HEK293 (cell line): ENCODE measurements around the gene ACVR1.

ENCODE experiments used
- CTCF ChIA-PET: fragments of 350-600 bp; formaldehyde crosslinking; extraction: SDS; loops from one replicate; lab custom pipeline; 2021; ENCODE audit warnings: antibody characterized with exemption; lab: Yijun Ruan, JAX
- POLR2A ChIA-PET: fragments of 300-600 bp; formaldehyde crosslinking; extraction: SDS; loops from one replicate; lab custom pipeline; 2020; ENCODE audit warnings: antibody characterized with exemption, inconsistent platforms; lab: Yijun Ruan, JAX
- H3K27ac ChIP-seq: fragments of 200-500 bp; sonication (Bioruptor generic); 2 replicates; pipeline ENCODE4 v1.5.1; 2014; ENCODE audit warnings: low read depth, low read length, control low read depth, inconsistent platforms; ENCODE audit errors: extremely low read depth
- H3K36me3 ChIP-seq, 2 experiments: fragments of 200-500 bp in 1 of 2; sonication (Bioruptor generic) in 1 of 2; 1 replicate in 1 of 2; 2 replicates in 1 of 2; pipeline ENCODE4 v1.5.1; 2014 to 2017; ENCODE audit warnings: inconsistent platforms in 2 of 2, low read length in 2 of 2; ENCODE audit not compliant: control insufficient read depth in 2 of 2, insufficient read depth in 1 of 2
- H3K4me1 ChIP-seq: fragments of 200-500 bp; sonication (Bioruptor generic); 2 replicates; pipeline ENCODE4 v1.5.1; 2014; ENCODE audit warnings: mild to moderate bottlenecking, low read length, inconsistent platforms; ENCODE audit not compliant: control insufficient read depth, insufficient read depth
- H3K4me3 ChIP-seq: 2 replicates; pipeline ENCODE4 v1.5.1; 2011; ENCODE audit warnings: low read depth, mild to moderate bottlenecking, control low read depth, low read length, moderate library complexity
- H3K9me3 ChIP-seq: fragments of 200-500 bp; sonication (Bioruptor generic); 2 replicates; pipeline ENCODE4 v1.5.1; 2014; ENCODE audit warnings: low read depth, low read length, inconsistent platforms; ENCODE audit not compliant: control insufficient read depth, insufficient read depth
- FEZF1 ChIP-seq: fragments of 450-650 bp; formaldehyde crosslinking; IDR thresholded peaks from 2 replicates; pipeline ENCODE4 v1.5.1; 2016; ENCODE audit warnings: missing biosample characterization, missing genetic modification characterization
- GLI4 ChIP-seq: fragments of 450-650 bp; formaldehyde crosslinking; IDR thresholded peaks from 2 replicates; pipeline ENCODE4 v1.5.1; 2016; ENCODE audit warnings: missing biosample characterization, missing genetic modification characterization
- REPIN1 ChIP-seq: fragments of 450-650 bp; formaldehyde crosslinking; IDR thresholded peaks from 2 replicates; pipeline ENCODE4 v1.5.1; 2017; ENCODE audit warnings: missing biosample characterization, missing genetic modification characterization, low read depth
- ZEB2 ChIP-seq: fragments of 450-650 bp; formaldehyde crosslinking; IDR thresholded peaks from 2 replicates; pipeline ENCODE4 v1.5.1; 2016; ENCODE audit warnings: missing biosample characterization, missing genetic modification characterization
- ZNF132 ChIP-seq: fragments of 450-650 bp; formaldehyde crosslinking; IDR thresholded peaks from 2 replicates; pipeline ENCODE4 v1.5.1; 2017; ENCODE audit warnings: missing biosample characterization, missing genetic modification characterization, borderline replicate concordance
- ZNF175 ChIP-seq: fragments of 450-650 bp; formaldehyde crosslinking; IDR thresholded peaks from 2 replicates; pipeline ENCODE4 v1.5.1; 2016; ENCODE audit warnings: missing biosample characterization, missing genetic modification characterization
- ZNF19 ChIP-seq: fragments of 450-650 bp; formaldehyde crosslinking; IDR thresholded peaks from 2 replicates; pipeline ENCODE4; 2016; ENCODE audit warnings: missing biosample characterization, missing genetic modification characterization, low read depth
- ZNF2 ChIP-seq: fragments of 450-650 bp; formaldehyde crosslinking; IDR thresholded peaks from 2 replicates; pipeline ENCODE4 v1.5.1; 2016; ENCODE audit warnings: missing biosample characterization, missing genetic modification characterization
- ZNF24 ChIP-seq: fragments of 450-650 bp; formaldehyde crosslinking; IDR thresholded peaks from 2 replicates; pipeline ENCODE4 v1.5.1; 2016; ENCODE audit warnings: missing biosample characterization, missing genetic modification characterization
- ZNF335 ChIP-seq: fragments of 450-650 bp; formaldehyde crosslinking; conservative IDR thresholded peaks from 2 replicates; pipeline ENCODE4 v1.5.1; 2016; ENCODE audit warnings: missing biosample characterization, missing genetic modification characterization
- ZNF548 ChIP-seq: fragments of 450-650 bp; formaldehyde crosslinking; IDR thresholded peaks from 2 replicates; pipeline ENCODE4 v1.5.1; 2016; ENCODE audit warnings: missing biosample characterization, missing genetic modification characterization
- ZNF561 ChIP-seq: fragments of 450-650 bp; IDR thresholded peaks from 2 replicates; pipeline ENCODE4 v1.5.1; 2018; ENCODE audit warnings: missing biosample characterization, missing genetic modification characterization, borderline replicate concordance
- ZNF580 ChIP-seq: fragments of 450-650 bp; formaldehyde crosslinking; IDR thresholded peaks from 2 replicates; pipeline ENCODE4 v1.5.1; 2016; ENCODE audit warnings: missing biosample characterization, missing genetic modification characterization
- ZNF776 ChIP-seq: fragments of 450-650 bp; formaldehyde crosslinking; IDR thresholded peaks from 2 replicates; pipeline ENCODE4 v1.5.0; 2017; ENCODE audit warnings: missing biosample characterization, missing genetic modification characterization, borderline replicate concordance
- TF ChIP-seq, protein P1 (sequence below): fragments of 450-650 bp; formaldehyde crosslinking; conservative IDR thresholded peaks from 2 replicates; pipeline ENCODE4 v1.5.1; 2016; ENCODE audit warnings: low read depth, missing biosample characterization, missing genetic modification characterization
- TF ChIP-seq, protein P2 (sequence below): fragments of 450-650 bp; formaldehyde crosslinking; IDR thresholded peaks from 2 replicates; pipeline ENCODE4 v1.5.1; 2016; ENCODE audit warnings: missing biosample characterization, missing genetic modification characterization
- TF ChIP-seq, protein P3 (sequence below): fragments of 450-650 bp; formaldehyde crosslinking; IDR thresholded peaks from 2 replicates; pipeline ENCODE4 v1.5.1; 2017; ENCODE audit warnings: missing biosample characterization, missing genetic modification characterization
- TF ChIP-seq, protein P4 (sequence below): fragments of 450-650 bp; IDR thresholded peaks from 2 replicates; pipeline ENCODE4 v1.5.1; 2018; ENCODE audit warnings: missing biosample characterization, mild to moderate bottlenecking, missing genetic modification characterization

Gene ACVR1

GRCh38 chr2:157830696-157831570 is 45.2 kb downstream of the ACVR1 start (continued):
- TF ChIP-seq, protein P1, sequence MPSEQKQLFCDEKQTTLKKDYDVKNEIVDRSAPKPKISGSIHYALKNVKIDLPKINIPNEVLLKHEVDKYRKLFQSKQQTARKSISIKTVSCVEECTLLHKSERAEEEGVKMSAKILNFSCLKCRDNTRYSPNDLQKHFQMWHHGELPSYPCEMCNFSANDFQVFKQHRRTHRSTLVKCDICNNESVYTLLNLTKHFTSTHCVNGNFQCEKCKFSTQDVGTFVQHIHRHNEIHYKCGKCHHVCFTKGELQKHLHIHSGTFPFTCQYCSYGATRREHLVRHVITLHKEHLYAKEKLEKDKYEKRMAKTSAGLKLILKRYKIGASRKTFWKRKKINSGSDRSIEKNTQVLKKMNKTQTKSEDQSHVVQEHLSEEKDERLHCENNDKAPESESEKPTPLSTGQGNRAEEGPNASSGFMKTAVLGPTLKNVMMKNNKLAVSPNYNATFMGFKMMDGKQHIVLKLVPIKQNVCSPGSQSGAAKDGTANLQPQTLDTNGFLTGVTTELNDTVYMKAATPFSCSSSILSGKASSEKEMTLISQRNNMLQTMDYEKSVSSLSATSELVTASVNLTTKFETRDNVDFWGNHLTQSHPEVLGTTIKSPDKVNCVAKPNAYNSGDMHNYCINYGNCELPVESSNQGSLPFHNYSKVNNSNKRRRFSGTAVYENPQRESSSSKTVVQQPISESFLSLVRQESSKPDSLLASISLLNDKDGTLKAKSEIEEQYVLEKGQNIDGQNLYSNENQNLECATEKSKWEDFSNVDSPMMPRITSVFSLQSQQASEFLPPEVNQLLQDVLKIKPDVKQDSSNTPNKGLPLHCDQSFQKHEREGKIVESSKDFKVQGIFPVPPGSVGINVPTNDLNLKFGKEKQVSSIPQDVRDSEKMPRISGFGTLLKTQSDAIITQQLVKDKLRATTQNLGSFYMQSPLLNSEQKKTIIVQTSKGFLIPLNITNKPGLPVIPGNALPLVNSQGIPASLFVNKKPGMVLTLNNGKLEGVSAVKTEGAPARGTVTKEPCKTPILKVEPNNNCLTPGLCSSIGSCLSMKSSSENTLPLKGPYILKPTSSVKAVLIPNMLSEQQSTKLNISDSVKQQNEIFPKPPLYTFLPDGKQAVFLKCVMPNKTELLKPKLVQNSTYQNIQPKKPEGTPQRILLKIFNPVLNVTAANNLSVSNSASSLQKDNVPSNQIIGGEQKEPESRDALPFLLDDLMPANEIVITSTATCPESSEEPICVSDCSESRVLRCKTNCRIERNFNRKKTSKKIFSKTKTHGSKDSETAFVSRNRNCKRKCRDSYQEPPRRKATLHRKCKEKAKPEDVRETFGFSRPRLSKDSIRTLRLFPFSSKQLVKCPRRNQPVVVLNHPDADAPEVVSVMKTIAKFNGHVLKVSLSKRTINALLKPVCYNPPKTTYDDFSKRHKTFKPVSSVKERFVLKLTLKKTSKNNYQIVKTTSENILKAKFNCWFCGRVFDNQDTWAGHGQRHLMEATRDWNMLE (tag by site-specific recombination), result 0 out of 2 replicates have a peak, but pooled peaks have one; percentile 27
- TF ChIP-seq ZNF2 (tag by site-specific recombination) (no peak), ZNF24 (tag by site-specific recombination) (peak; percentile 33; the same call in 1 of the 2 replicates), FEZF1 (tag by site-specific recombination) (no peak), ZNF335 (0 out of 2 replicates have a peak, but pooled peaks have one; percentile 36), ZNF776 (no peak), ZNF548 (no peak), ZEB2 (tag by site-specific recombination) (peak; percentile 46), REPIN1 (tag by site-specific recombination) (no peak)
- TF ChIP-seq, protein P2, sequence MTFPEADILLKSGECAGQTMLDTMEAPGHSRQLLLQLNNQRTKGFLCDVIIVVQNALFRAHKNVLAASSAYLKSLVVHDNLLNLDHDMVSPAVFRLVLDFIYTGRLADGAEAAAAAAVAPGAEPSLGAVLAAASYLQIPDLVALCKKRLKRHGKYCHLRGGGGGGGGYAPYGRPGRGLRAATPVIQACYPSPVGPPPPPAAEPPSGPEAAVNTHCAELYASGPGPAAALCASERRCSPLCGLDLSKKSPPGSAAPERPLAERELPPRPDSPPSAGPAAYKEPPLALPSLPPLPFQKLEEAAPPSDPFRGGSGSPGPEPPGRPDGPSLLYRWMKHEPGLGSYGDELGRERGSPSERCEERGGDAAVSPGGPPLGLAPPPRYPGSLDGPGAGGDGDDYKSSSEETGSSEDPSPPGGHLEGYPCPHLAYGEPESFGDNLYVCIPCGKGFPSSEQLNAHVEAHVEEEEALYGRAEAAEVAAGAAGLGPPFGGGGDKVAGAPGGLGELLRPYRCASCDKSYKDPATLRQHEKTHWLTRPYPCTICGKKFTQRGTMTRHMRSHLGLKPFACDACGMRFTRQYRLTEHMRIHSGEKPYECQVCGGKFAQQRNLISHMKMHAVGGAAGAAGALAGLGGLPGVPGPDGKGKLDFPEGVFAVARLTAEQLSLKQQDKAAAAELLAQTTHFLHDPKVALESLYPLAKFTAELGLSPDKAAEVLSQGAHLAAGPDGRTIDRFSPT (tag by site-specific recombination), result peak; percentile 45; the same call in 1 of the 2 replicates
- TF ChIP-seq, protein P3, sequence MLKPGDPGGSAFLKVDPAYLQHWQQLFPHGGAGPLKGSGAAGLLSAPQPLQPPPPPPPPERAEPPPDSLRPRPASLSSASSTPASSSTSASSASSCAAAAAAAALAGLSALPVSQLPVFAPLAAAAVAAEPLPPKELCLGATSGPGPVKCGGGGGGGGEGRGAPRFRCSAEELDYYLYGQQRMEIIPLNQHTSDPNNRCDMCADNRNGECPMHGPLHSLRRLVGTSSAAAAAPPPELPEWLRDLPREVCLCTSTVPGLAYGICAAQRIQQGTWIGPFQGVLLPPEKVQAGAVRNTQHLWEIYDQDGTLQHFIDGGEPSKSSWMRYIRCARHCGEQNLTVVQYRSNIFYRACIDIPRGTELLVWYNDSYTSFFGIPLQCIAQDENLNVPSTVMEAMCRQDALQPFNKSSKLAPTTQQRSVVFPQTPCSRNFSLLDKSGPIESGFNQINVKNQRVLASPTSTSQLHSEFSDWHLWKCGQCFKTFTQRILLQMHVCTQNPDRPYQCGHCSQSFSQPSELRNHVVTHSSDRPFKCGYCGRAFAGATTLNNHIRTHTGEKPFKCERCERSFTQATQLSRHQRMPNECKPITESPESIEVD (tag by site-specific recombination), result peak; percentile 26; the same call in 1 of the 2 replicates

DNA sequence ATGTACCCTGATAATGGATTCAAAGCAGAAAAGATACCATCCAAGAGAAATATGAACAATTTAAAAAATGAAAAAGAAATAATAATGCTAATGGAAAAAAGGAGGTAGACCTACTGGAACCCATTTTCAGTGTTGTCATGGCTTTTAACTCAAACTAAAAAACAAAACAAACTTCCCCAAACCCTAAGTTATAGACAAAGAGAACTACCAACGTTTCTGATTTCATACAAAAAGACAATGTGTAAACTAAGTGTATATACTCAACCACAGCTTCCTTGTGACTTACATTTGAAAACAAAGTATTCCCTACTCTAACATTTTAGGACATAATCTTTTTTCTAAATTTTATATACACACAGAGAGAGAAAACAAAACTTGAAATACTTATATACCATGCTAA is 45.9 kb downstream of the ACVR1 start:
- ChIA-PET CTCF (interaction anchor here (0.6 to 0.7 kb wide), 3 partner anchors 37 to 1370 kb away, joined by 3 to 6 read pairs (median 4); no protein-coding TSS in a partner anchor), POLR2A (no interaction called here)
- TF ChIP-seq ZNF580 (tag by site-specific recombination) (no peak), ZNF19 (no peak), GLI4 (tag by site-specific recombination) (no peak), ZNF561 (tag by site-specific recombination) (no peak), ZNF776 (no peak), REPIN1 (tag by site-specific recombination) (no peak), ZNF132 (no peak), ZNF175 (tag by site-specific recombination) (no peak)
- TF ChIP-seq, protein P4, sequence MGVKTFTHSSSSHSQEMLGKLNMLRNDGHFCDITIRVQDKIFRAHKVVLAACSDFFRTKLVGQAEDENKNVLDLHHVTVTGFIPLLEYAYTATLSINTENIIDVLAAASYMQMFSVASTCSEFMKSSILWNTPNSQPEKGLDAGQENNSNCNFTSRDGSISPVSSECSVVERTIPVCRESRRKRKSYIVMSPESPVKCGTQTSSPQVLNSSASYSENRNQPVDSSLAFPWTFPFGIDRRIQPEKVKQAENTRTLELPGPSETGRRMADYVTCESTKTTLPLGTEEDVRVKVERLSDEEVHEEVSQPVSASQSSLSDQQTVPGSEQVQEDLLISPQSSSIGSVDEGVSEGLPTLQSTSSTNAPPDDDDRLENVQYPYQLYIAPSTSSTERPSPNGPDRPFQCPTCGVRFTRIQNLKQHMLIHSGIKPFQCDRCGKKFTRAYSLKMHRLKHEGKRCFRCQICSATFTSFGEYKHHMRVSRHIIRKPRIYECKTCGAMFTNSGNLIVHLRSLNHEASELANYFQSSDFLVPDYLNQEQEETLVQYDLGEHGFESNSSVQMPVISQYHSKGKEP, result no peak
- Histone ChIP-seq H3K4me1 (peaks cover 5% of the 10 kb centered on the region), H3K36me3 (no peaks in the 10 kb centered on the region), H3K27ac (no peak overlapping the region), H3K9me3 (no peaks in the 10 kb centered on the region), H3K4me3 (no peak overlapping the region)
